Ascending aorta (tissue), 2 donors: ENCODE measurements around the gene SPECC1L. TPM values are rescaled to one million over a fixed set of nuclear protein-coding genes. Genes with fewer than 3 reads are reported as not detected.
A peak's percentile ranks its signal among the peaks of the same experiment; 100 is the strongest.

ENCODE experiments used
- DNase-seq, 2 donors: peaks; one replicate each; pipeline ENCODE4 v3.0.0-alpha.2; 2019; ENCODE audit warnings: low spot score in 2 of 2
- H3K27ac ChIP-seq, 2 donors: fragments of 200-600 bp; sonication (generic); one replicate each; pipeline ENCODE4 v1.5.1; 2016 to 2017; ENCODE audit warnings: mild to moderate bottlenecking in 1 of 2
- H3K27me3 ChIP-seq: fragments of 200-600 bp; sonication (generic); one replicate; pipeline ENCODE4 v1.5.1; 2017
- H3K36me3 ChIP-seq, 2 donors: fragments of 200-600 bp; sonication (generic); one replicate each; pipeline ENCODE4 v1.5.1; 2016
- H3K4me1 ChIP-seq, 2 donors: fragments of 200-600 bp; sonication (generic); one replicate each; pipeline ENCODE4 v1.5.1; 2016 to 2017; ENCODE audit warnings: mild to moderate bottlenecking in 1 of 2
- H3K4me3 ChIP-seq, 2 donors: fragments of 200-600 bp; sonication (generic); one replicate each; pipeline ENCODE4 v1.5.1; 2016 to 2017; ENCODE audit warnings: mild to moderate bottlenecking in 1 of 2
- H3K9me3 ChIP-seq, 2 donors: fragments of 200-600 bp; sonication (generic); one replicate each; pipeline ENCODE4 v1.5.1; 2016
- intact Hi-C: fragments of 100-400 bp; cut with DNase I; formaldehyde crosslinking; loops from one replicate; pipeline ENCODE4 v1.15.1; 2023
- total RNA-seq: library from RNA; depleted of rRNA; stranded (reverse); fragments of >200 nt; gene quantifications from one replicate; pipeline ENCODE4 v1.1.0, GENCODE V29; 2016
- TF ChIP-seq, protein P1 (sequence below), 3 experiments: fragments of 200-600 bp in 2 of 3; fragments of 450-650 bp in 1 of 3; sonication (generic) in 2 of 3; IDR thresholded peaks; one replicate each; pipeline ENCODE4 v1.5.1; 2016 to 2019; ENCODE audit warnings: antibody characterized with exemption in 3 of 3, mild to moderate bottlenecking in 1 of 3, moderate library complexity in 1 of 3

Gene SPECC1L
- total RNA-seq, 1 donor from 2014 or later: 66.9 TPM

DNA sequence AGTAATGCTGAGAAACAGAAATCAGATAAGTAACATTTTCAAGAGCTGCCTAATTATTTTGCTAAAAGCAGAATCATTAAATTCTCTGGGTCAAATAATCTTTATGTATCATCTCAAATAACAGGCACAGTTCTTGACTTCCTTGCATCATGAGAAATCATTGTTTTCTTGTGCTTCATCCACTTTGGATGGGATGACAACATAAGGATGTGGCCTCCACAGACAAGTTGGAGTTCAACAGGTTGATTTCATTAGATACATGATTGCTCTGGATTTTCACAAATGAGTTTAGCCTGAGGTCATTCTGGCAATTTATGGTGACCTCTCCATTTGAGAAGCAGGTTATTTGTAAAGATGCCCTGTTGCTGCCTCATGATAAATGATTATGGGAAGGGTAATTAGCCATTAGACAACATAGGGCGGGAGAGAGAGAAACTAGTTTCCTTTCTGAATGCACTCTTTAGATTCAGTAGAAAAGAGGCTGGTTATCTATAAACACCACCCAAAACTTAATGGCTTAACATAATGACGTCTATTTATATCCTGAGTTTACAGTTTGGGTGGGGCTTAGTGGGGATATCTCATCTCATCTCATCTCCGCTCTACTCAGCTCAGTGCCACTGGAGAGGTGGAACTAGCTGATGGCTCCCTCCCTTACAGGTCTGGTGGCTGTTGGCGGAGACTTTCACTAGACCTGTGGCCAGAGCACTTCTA, 121.7 kb downstream of the SPECC1L start:
- Histone ChIP-seq H3K4me1 (peaks cover 8 to 21% of the 10 kb centered on the region in 2 donors), H3K27me3 (no peaks in the 10 kb centered on the region), H3K27ac (peak overlapping the region; percentile 73 to 76), H3K36me3 (peaks cover 14 to 15% of the 10 kb centered on the region in 2 donors), H3K4me3 (no peak overlapping the region), H3K9me3 (no peaks in the 10 kb centered on the region)
- TF ChIP-seq, protein P1, sequence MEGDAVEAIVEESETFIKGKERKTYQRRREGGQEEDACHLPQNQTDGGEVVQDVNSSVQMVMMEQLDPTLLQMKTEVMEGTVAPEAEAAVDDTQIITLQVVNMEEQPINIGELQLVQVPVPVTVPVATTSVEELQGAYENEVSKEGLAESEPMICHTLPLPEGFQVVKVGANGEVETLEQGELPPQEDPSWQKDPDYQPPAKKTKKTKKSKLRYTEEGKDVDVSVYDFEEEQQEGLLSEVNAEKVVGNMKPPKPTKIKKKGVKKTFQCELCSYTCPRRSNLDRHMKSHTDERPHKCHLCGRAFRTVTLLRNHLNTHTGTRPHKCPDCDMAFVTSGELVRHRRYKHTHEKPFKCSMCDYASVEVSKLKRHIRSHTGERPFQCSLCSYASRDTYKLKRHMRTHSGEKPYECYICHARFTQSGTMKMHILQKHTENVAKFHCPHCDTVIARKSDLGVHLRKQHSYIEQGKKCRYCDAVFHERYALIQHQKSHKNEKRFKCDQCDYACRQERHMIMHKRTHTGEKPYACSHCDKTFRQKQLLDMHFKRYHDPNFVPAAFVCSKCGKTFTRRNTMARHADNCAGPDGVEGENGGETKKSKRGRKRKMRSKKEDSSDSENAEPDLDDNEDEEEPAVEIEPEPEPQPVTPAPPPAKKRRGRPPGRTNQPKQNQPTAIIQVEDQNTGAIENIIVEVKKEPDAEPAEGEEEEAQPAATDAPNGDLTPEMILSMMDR (IDR thresholded peaks at IDR 0.05): no peak
- DNase-seq: no peak
- intact Hi-C loops: no loop called here

DNA sequence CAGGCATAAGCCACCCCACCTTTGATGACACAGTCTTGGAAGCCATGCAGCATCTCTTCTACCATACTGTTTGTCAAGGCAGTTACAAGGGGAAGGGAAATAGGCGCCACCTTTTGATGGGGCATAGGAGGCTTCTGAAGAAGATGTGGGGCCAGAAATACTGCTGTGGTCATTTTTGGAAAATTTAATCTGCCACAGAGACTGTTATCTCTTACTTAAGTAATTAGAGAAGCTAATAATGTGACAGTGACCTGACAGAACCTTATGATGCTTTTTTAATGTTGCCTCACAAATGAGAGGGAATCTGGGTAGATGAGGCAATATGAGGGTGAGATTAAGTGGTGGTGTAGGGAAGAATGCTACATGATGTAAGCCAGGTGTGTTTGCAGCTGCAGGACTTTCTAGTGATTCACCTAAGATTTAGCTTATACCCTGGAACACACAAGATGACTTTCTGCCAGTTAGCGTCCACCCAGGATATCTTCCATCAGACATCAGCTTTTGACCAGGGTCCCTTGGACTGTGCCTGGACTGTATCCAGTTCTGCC, 122.5 kb downstream of the SPECC1L start:
- H3K4me1 ChIP-seq: peaks cover 8 to 21% of the 10 kb centered on the region in 2 donors
- peaks cover 14 to 20% of the 10 kb centered on the region in 2 donors for H3K36me3 ChIP-seq
- H3K4me3 ChIP-seq: no peak overlapping the region
- no peak overlapping the region for H3K27ac ChIP-seq
- DNase-seq: no peak
- H3K27me3 ChIP-seq: no peaks in the 10 kb centered on the region
- intact Hi-C loops: no loop called here
- TF ChIP-seq, protein P1 (IDR thresholded peaks at IDR 0.05): no peak
- H3K9me3 ChIP-seq: no peaks in the 10 kb centered on the region

DNA sequence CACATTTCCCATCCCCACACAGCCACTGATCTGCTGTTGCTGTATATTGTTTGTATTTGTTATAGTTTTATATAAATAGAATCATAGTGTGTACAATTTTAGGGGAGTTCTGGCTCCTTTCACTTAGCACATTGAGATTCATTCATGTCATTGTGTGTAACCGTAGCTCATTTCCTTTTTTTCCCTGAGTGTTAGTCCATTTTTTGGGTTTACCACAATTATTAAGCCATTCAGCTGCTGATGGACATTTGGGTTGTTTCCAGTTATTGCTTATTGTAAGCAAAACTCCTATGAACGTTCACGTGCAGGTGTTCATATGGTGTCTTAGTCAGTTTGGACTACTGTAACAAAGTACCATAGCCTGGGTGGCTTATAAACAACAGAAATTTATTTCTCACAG, 123.2 kb downstream of the SPECC1L start:
- Histone ChIP-seq H3K4me1 (peaks cover 8 to 21% of the 10 kb centered on the region in 2 donors), H3K36me3 (peaks cover 14 to 25% of the 10 kb centered on the region in 2 donors), H3K27ac (no peak overlapping the region), H3K4me3 (no peak overlapping the region), H3K27me3 (no peaks in the 10 kb centered on the region), H3K9me3 (no peaks in the 10 kb centered on the region)
- TF ChIP-seq, protein P1 (IDR thresholded peaks at IDR 0.05): no peak
- intact Hi-C loops: no loop called here
- DNase-seq: no peak

DNA sequence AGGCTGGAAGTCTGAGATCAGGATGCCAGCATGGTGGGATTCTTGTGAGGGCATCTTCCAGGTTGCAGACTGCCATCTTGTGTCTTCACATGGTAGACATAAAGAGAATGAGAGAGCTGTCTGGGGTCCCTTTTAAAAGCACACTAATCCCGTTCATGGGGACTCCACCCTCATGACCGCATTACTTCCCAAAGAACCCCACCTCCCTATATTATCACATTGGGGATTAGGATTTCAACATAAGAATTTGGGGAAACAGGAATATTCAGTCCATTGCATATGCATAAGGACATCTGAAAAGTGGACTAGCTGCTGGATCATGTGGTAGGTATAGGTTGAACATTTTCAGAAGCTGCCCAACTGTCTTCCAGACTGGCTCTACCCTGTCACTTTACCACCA, 123.6 kb downstream of the SPECC1L start:
- H3K36me3 ChIP-seq: peaks cover 14 to 25% of the 10 kb centered on the region in 2 donors
- H3K4me1 ChIP-seq: peaks cover 8 to 21% of the 10 kb centered on the region in 2 donors
- H3K4me3 ChIP-seq: no peak overlapping the region
- TF ChIP-seq, protein P1 (IDR thresholded peaks at IDR 0.05): no peak
- H3K27ac ChIP-seq: no peak overlapping the region
- DNase-seq: no peak
- H3K9me3 ChIP-seq: no peaks in the 10 kb centered on the region
- H3K27me3 ChIP-seq: no peaks in the 10 kb centered on the region
- intact Hi-C loops: no loop called here

DNA sequence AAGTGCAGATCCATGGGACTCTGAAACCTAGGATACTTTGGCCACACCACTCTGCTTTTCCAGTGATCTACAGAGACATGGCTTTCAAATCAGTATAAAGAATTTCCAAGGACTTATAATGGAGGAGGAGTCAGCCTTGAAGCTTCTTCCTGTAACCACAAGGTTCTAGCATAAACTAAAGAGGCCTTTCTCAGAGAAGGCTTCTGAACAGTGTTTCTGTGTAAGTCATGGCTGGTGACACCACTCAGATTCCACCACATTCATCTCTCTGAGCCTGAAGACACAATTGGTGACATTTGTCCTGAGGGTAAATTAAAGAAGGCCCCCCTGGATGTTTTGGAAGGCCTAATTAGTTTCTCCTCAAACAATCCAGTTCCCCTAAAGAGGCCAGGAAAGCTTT, 127.8 kb downstream of the SPECC1L start:
- Histone ChIP-seq H3K27me3 (no peaks in the 10 kb centered on the region), H3K4me1 (peaks cover 7 to 19% of the 10 kb centered on the region in 2 donors), H3K4me3 (no peak overlapping the region), H3K36me3 (peaks cover 14 to 25% of the 10 kb centered on the region in 2 donors), H3K27ac (no peak overlapping the region), H3K9me3 (no peaks in the 10 kb centered on the region)
- no peak for DNase-seq
- TF ChIP-seq, protein P1 (IDR thresholded peaks at IDR 0.05): no peak
- intact Hi-C loops: no loop called here
